Endothelial cell of umbilical vein (primary cell): ENCODE measurements around the gene CD24.

Experiments
- CTCF ChIP-seq, 2 donors: IDR thresholded peaks; 1 replicate in 1 of 2; 2 replicates in 1 of 2; pipeline ENCODE4 v1.5.1; 2011; ENCODE audit warnings: low read length in 2 of 2, mild to moderate bottlenecking in 2 of 2, moderate library complexity in 2 of 2, control low read depth in 1 of 2, inconsistent platforms in 1 of 2, low read depth in 1 of 2; ENCODE audit not compliant: insufficient read depth in 1 of 2; ENCODE audit errors: extremely low read depth in 1 of 2
- EZH2 ChIP-seq: IDR thresholded peaks from 2 replicates; pipeline ENCODE4 v1.6.1; 2012; ENCODE audit warnings: borderline replicate concordance, low read depth, mild to moderate bottlenecking, moderate library complexity, low read length, inconsistent platforms; ENCODE audit not compliant: severe bottlenecking
- POLR2AphosphoS5 ChIP-seq: IDR thresholded peaks from 2 replicates; pipeline ENCODE4 v1.6.1; 2012; ENCODE audit warnings: low read depth, mild to moderate bottlenecking, control low read depth, low read length, moderate library complexity; ENCODE audit not compliant: insufficient read depth

GRCh38 chr6:106966671-106967640, 7.6 kb downstream of the CD24 start:
- TF ChIP-seq CTCF (IDR thresholded peaks at IDR 0.05; ENCODE audit: extremely low read depth in 1 of 2, insufficient read depth in 1 of 2, low read depth in 1 of 2, low read length in 2 of 2) (no peak), POLR2AphosphoS5 (no peak), EZH2 (no peak)
